Mesodermal cell (in vitro differentiated cells): ENCODE data around the gene TMEM119. TPM values are rescaled to one million over a fixed set of nuclear protein-coding genes. Genes with fewer than 3 reads are reported as not detected.

ENCODE experiments used
- H3K27ac ChIP-seq: 2 replicates; pipeline ENCODE4 v1.7.0; 2013; ENCODE audit warnings: mild to moderate bottlenecking, low read depth, low read length, moderate library complexity; ENCODE audit not compliant: severe bottlenecking
- H3K36me3 ChIP-seq: 2 replicates; pipeline ENCODE4 v1.7.1; 2013; ENCODE audit warnings: mild to moderate bottlenecking, low read length, moderate library complexity; ENCODE audit not compliant: control insufficient read depth, insufficient read depth
- H3K4me1 ChIP-seq: one replicate; pipeline ENCODE4 v1.7.1; 2013; ENCODE audit warnings: mild to moderate bottlenecking, low read length; ENCODE audit not compliant: insufficient read depth, control insufficient read depth, poor library complexity, severe bottlenecking
- H3K4me3 ChIP-seq: 2 replicates; pipeline ENCODE4 v1.7.0; 2013; ENCODE audit warnings: low read length, control low read depth, mild to moderate bottlenecking; ENCODE audit not compliant: insufficient read depth, poor library complexity, severe bottlenecking; ENCODE audit errors: extremely low read depth
- H3K9me3 ChIP-seq: 2 replicates; pipeline ENCODE4 v1.7.1; 2013; ENCODE audit warnings: mild to moderate bottlenecking, low read length, moderate library complexity; ENCODE audit not compliant: control insufficient read depth
- WGBS, 2 experiments: methylation state at CpG; one replicate each; pipeline ENCODE4 v1.1.5; 2013; ENCODE audit warnings: missing lambda C conversion rate in 2 of 2; ENCODE audit not compliant: insufficient coverage in 2 of 2; 5-methylcytosine and 5-hydroxymethylcytosine counted together
- polyA plus RNA-seq, 2 experiments: library from polyadenylated mRNA; stranded (reverse); fragments of 50-300 nt; gene quantifications; one replicate each; pipeline ENCODE4 v1.2.3, GENCODE V29; 2013

Gene TMEM119
- 6.6 TPM for polyA plus RNA-seq (2013, experiment 1 of 2)
- polyA plus RNA-seq (2013, experiment 2 of 2), result 6.6 TPM

GRCh38 chr12:108597559-108598471 lies at the start of gene TMEM119:
Gene TMEM119, minus strand, starts transcription at chr12:108598084. Its CDS starts 5,701 bp downstream, at chr12:108592383.
- Histone ChIP-seq H3K36me3 (no peaks in the 10 kb centered on the region), H3K9me3 (no peaks in the 10 kb centered on the region), H3K4me3 (peak within 1 kb of the TSS; percentile 14), H3K4me1 (peaks cover 13% of the 10 kb centered on the region), H3K27ac (peak within 1 kb of the TSS; percentile 36)
- WGBS, 2 experiments, result 73 to 74% methylated on average over 11 to 14 of the region's 27 CpGs

- 93 to 99% methylated on average over 5 to 7 of the region's 10 CpGs for WGBS, 2 experiments
- H3K4me1 ChIP-seq, result peaks cover 32% of the 10 kb centered on the region
- H3K4me3 ChIP-seq, result no peak overlapping the region
- peaks cover 94% of the 10 kb centered on the region for H3K36me3 ChIP-seq
- H3K9me3 ChIP-seq, result no peaks in the 10 kb centered on the region
- H3K27ac ChIP-seq, result no peak overlapping the region
Observed at GRCh38 chr12:108646600-108647579, 49.0 kb upstream of the TMEM119 start.

GRCh38 chr12:108645686-108646599 lies 48.1 kb upstream of the TMEM119 start:
- H3K4me3 ChIP-seq, result no peak overlapping the region
- peaks cover 32% of the 10 kb centered on the region for H3K4me1 ChIP-seq
- H3K9me3 ChIP-seq, result no peaks in the 10 kb centered on the region
- peaks cover 90% of the 10 kb centered on the region for H3K36me3 ChIP-seq
- H3K27ac ChIP-seq, result no peak overlapping the region
- WGBS, 2 experiments, result 93 to 96% methylated on average over 7 to 13 of the region's 15 CpGs

GRCh38 chr12:108644811-108645120 lies 46.9 kb upstream of the TMEM119 start:
- peaks cover 78% of the 10 kb centered on the region for H3K36me3 ChIP-seq
- no peak overlapping the region for H3K27ac ChIP-seq
- WGBS, 2 experiments, result 97 to 100% methylated on average over 6 of the region's 7 CpGs

GRCh38 chr12:108643941-108644810 lies 46.3 kb upstream of the TMEM119 start:
- Histone ChIP-seq H3K4me3 (no peak overlapping the region), H3K27ac (no peak overlapping the region), H3K36me3 (peaks cover 72% of the 10 kb centered on the region), H3K4me1 (peaks cover 28% of the 10 kb centered on the region), H3K9me3 (no peaks in the 10 kb centered on the region)
- 92 to 95% methylated on average over 15 to 18 of the region's 18 CpGs for WGBS, 2 experiments

More at GRCh38 chr12:108644811-108645120, 46.9 kb upstream of the TMEM119 start:
- Histone ChIP-seq H3K4me3 (no peak overlapping the region), H3K4me1 (peaks cover 25% of the 10 kb centered on the region), H3K9me3 (no peaks in the 10 kb centered on the region)

- Histone ChIP-seq H3K9me3 (no peaks in the 10 kb centered on the region), H3K4me1 (peaks cover 28% of the 10 kb centered on the region), H3K36me3 (peaks cover 61% of the 10 kb centered on the region), H3K27ac (no peak overlapping the region), H3K4me3 (no peak overlapping the region)
- no CpG with 5 or more reads among the region's 1 CpG for WGBS, 2 experiments
Observed at GRCh38 chr12:108642899-108643654, 45.2 kb upstream of the TMEM119 start.

- H3K36me3 ChIP-seq, result peaks cover 54% of the 10 kb centered on the region
- no peak overlapping the region for H3K27ac ChIP-seq
- no peaks in the 10 kb centered on the region for H3K9me3 ChIP-seq
- H3K4me3 ChIP-seq, result no peak overlapping the region
- WGBS, 2 experiments, result 89 to 94% methylated on average over 9 to 10 of the region's 16 CpGs
- peaks cover 31% of the 10 kb centered on the region for H3K4me1 ChIP-seq
Observed at GRCh38 chr12:108642269-108642870, 44.5 kb upstream of the TMEM119 start.

- H3K4me1 ChIP-seq, result peaks cover 31% of the 10 kb centered on the region
- no peak overlapping the region for H3K27ac ChIP-seq
- WGBS, 2 experiments, result 92% methylated on average over 6 to 7 of the region's 9 CpGs
- no peak overlapping the region for H3K4me3 ChIP-seq
- H3K36me3 ChIP-seq, result peaks cover 47% of the 10 kb centered on the region
- no peaks in the 10 kb centered on the region for H3K9me3 ChIP-seq
Observed at GRCh38 chr12:108641446-108642268, 43.8 kb upstream of the TMEM119 start.
